A673 (cell line): Measurements from ENCODE around the gene PPP1R26. TPM values are rescaled to one million over a fixed set of nuclear protein-coding genes. Genes with fewer than 3 reads are reported as not detected.
"Not testable (repeated sequence)": the region's sequence is repeated elsewhere in the genome, so short reads cannot be mapped to it uniquely, and the experiment has no call there.

Source experiments
- BruUV-seq: library from RNA; stranded (reverse); fragments of 400-500 nt; replicated peaks from 2 replicates; lab custom pipeline; 2021; lab: Mats Ljungman, UMichigan
- CTCF ChIA-PET: fragments of 300-600 bp; sonication (Branson Sonifier 250); formaldehyde crosslinking; loops from one replicate; lab custom pipeline; 2022; ENCODE audit warnings: antibody characterized with exemption; lab: Charles Lee
- POLR2A ChIA-PET: fragments of 300-600 bp; sonication (Branson Sonifier 250); formaldehyde crosslinking; loops from one replicate; lab custom pipeline; 2022; ENCODE audit warnings: antibody characterized with exemption; ENCODE audit not compliant: low non-redundant PET; lab: Charles Lee
- DNase-seq: peaks from one replicate; pipeline ENCODE4 v3.0.0-alpha.2; 2015; ENCODE audit warnings: low spot score
- H3K27ac ChIP-seq: fragments of 200-600 bp; sonication (generic); 2 replicates; pipeline ENCODE4 v1.5.1; 2016; ENCODE audit warnings: mixed run types, low read depth, mild to moderate bottlenecking, mixed read lengths, antibody characterized with exemption, low read length; ENCODE audit not compliant: poor library complexity, severe bottlenecking
- H3K27me3 ChIP-seq: fragments of 200-600 bp; sonication (generic); replicated peaks from 2 replicates; pipeline ENCODE4 v1.6.1; 2017; ENCODE audit warnings: mixed run types, low read depth, mild to moderate bottlenecking, mixed read lengths, antibody characterized with exemption, low read length; ENCODE audit not compliant: insufficient read depth, poor library complexity
- H3K36me3 ChIP-seq: fragments of 200-600 bp; sonication (generic); 2 replicates; pipeline ENCODE4 v1.6.1; 2016; ENCODE audit warnings: mixed run types, mild to moderate bottlenecking, mixed read lengths, antibody characterized with exemption, low read length; ENCODE audit not compliant: insufficient read depth, poor library complexity, severe bottlenecking
- H3K4me1 ChIP-seq: fragments of 200-600 bp; sonication (generic); 2 replicates; pipeline ENCODE4 v1.6.1; 2017; ENCODE audit warnings: mixed run types, mild to moderate bottlenecking, mixed read lengths, antibody characterized with exemption, low read length; ENCODE audit not compliant: insufficient read depth, poor library complexity, severe bottlenecking
- H3K4me3 ChIP-seq: fragments of 200-600 bp; sonication (generic); 2 replicates; pipeline ENCODE4 v1.5.1; 2016; ENCODE audit warnings: low read depth, mixed run types, mild to moderate bottlenecking, mixed read lengths, low read length; ENCODE audit not compliant: poor library complexity, severe bottlenecking
- H3K9me3 ChIP-seq: fragments of 200-600 bp; sonication (generic); 2 replicates; pipeline ENCODE4 v1.6.1; 2016; ENCODE audit warnings: mixed run types, low read depth, mild to moderate bottlenecking, mixed read lengths, antibody characterized with exemption, low read length; ENCODE audit not compliant: poor library complexity, severe bottlenecking
- EZH2 ChIP-seq: fragments of 200-600 bp; sonication (generic); IDR thresholded peaks from 2 replicates; pipeline ENCODE4 v1.6.1; 2017; ENCODE audit warnings: borderline replicate concordance, low read depth, mild to moderate bottlenecking, mixed read lengths, antibody characterized with exemption, low read length; ENCODE audit not compliant: poor library complexity, severe bottlenecking
- intact Hi-C: fragments of 100-400 bp; cut with micrococcal nuclease; formaldehyde crosslinking; loops from one replicate; pipeline ENCODE4 v1.10.0; 2022; ENCODE audit not compliant: unreplicated experiment
- total RNA-seq: library from RNA; stranded (reverse); gene quantifications from 2 replicates; pipeline ENCODE4 v1.2.3, GENCODE V29; 2021
- TF ChIP-seq, protein P1 (sequence below): fragments of 300-800, 200-600 bp; sonication (generic); conservative IDR thresholded peaks from 2 replicates; pipeline ENCODE4 v1.5.1; 2017; ENCODE audit warnings: low read depth, mild to moderate bottlenecking, antibody characterized with exemption, low read length, moderate library complexity, mixed read lengths

The PPP1R26 gene
- total RNA-seq, 1 experiment from 2014 or later = 7.4 TPM

DNA sequence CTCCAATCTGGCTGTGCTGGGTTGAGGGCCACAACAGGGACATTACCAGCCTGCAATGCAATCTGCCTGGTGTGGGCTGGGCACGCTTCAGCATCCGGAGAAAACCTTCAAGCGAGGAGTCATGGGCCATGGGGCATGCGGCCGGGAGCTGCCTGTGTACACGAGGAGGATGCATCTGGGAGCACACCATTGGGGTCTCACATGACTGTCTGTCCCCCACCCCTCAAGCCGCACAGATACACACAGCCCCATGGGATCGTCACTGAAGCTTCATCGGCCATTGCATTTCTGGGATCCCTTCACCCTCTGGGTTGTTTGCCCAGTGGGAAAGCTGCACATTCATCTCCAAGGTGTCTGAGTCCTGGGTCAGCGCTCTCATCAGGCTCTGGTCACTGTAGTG lies 51.5 kb downstream of the PPP1R26 start:
- Histone ChIP-seq H3K27me3 (peaks cover 6% of the 10 kb centered on the region), H3K9me3 (no peaks in the 10 kb centered on the region), H3K27ac (no peak overlapping the region), H3K36me3 (no peaks in the 10 kb centered on the region), H3K4me3 (no peak overlapping the region), H3K4me1 (no peaks in the 10 kb centered on the region)
- ChIA-PET POLR2A (no interaction called here), CTCF (no interaction called here)
- TF ChIP-seq, protein P1, sequence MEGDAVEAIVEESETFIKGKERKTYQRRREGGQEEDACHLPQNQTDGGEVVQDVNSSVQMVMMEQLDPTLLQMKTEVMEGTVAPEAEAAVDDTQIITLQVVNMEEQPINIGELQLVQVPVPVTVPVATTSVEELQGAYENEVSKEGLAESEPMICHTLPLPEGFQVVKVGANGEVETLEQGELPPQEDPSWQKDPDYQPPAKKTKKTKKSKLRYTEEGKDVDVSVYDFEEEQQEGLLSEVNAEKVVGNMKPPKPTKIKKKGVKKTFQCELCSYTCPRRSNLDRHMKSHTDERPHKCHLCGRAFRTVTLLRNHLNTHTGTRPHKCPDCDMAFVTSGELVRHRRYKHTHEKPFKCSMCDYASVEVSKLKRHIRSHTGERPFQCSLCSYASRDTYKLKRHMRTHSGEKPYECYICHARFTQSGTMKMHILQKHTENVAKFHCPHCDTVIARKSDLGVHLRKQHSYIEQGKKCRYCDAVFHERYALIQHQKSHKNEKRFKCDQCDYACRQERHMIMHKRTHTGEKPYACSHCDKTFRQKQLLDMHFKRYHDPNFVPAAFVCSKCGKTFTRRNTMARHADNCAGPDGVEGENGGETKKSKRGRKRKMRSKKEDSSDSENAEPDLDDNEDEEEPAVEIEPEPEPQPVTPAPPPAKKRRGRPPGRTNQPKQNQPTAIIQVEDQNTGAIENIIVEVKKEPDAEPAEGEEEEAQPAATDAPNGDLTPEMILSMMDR = no peak
- TF ChIP-seq EZH2 = no peak
- no peak for DNase-seq
- BruUV-seq = no TSS peak
- intact Hi-C loops = no loop called here

DNA sequence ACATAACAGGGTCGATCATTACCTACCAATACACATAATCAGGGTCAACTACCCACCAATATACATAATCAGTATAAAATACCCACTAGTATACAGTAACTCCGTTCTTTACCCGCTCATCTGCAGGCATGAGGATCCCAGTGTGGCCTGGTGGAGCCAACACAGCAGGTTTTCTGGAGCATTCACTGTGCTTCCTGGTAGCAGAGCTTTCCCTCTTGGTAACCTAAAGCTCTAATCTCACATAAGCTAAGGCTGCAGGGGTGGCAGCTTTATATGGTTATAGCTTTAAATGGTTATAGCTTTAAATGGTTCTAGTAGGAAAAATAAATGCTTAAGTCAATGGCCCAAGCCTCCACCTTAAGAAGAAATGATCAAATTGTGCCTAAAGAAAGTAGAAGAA lies 53.5 kb downstream of the PPP1R26 start:
- Histone ChIP-seq H3K36me3 (no peaks in the 10 kb centered on the region), H3K4me3 (no peak overlapping the region), H3K27me3 (peaks cover 11% of the 10 kb centered on the region), H3K27ac (no peak overlapping the region), H3K9me3 (no peaks in the 10 kb centered on the region), H3K4me1 (no peaks in the 10 kb centered on the region)
- DNase-seq = peak; percentile 18
- ChIA-PET CTCF (no interaction called here), POLR2A (no interaction called here)
- no peak for TF ChIP-seq EZH2
- TF ChIP-seq, protein P1 = no peak
- BruUV-seq = no TSS peak
- intact Hi-C loops = no loop called here

DNA sequence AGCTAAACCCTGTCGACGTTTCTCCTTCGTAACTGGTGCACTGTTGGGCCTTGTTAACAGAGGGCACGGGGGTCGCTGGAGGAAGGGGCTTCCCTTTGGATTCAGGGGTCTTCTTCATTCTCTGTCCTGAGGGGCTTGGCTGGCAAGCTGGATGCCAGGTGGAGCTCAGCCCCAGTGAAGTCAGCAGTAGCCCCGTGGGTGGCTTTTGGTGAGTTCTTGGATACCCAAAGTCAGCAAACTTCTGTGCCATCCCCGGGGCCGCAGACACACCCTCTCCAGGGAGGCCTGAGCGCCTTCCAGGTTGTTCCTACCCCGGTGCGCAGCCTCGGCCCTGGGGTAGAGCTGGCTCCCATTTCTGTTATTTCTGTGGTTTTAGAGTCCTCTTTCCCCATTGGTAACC lies 54.1 kb downstream of the PPP1R26 start:
- intact Hi-C loops = no loop called here
- POLR2A ChIA-PET = no interaction called here
- CTCF ChIA-PET = no interaction called here
- no peak overlapping the region for H3K4me3 ChIP-seq
- H3K4me1 ChIP-seq = no peaks in the 10 kb centered on the region
- TF ChIP-seq EZH2 = no peak
- no peak overlapping the region for H3K27ac ChIP-seq
- no peaks in the 10 kb centered on the region for H3K36me3 ChIP-seq
- H3K27me3 ChIP-seq = peaks cover 17% of the 10 kb centered on the region
- no TSS peak for BruUV-seq
- no peak for DNase-seq
- no peaks in the 10 kb centered on the region for H3K9me3 ChIP-seq

DNA sequence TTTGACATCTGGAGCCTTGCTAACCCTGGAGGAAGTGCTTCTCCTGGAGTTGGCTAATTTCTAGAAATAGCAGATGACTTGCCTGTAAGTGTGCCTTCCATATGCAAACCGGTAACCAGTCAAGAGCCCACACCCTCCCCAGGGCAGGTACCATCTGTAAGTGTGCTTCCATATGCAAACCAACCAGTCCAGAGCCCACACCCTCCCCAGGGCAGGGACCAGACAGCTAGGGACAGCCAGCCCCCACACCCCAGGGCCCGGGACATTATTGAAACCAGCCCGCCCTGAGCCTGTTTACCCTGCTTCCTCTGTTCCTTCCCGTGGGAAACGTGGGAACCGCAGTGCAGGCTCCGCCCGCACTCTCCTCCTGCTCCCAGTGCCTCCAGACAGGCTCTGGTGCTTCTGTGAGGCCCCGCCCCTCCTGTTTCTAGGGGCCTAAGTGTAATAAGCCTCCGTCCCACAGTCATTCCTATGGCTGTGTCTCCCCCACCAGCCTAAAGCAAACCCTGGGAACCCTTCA lies 54.7 kb downstream of the PPP1R26 start:
- H3K27ac ChIP-seq, DNase-seq, POLR2A ChIA-PET, H3K9me3 ChIP-seq, BruUV-seq, CTCF ChIA-PET, intact Hi-C loops, H3K36me3 ChIP-seq, H3K4me3 ChIP-seq, H3K4me1 ChIP-seq: not testable (repeated sequence)
- peaks cover 21% of the 10 kb centered on the region for H3K27me3 ChIP-seq

DNA sequence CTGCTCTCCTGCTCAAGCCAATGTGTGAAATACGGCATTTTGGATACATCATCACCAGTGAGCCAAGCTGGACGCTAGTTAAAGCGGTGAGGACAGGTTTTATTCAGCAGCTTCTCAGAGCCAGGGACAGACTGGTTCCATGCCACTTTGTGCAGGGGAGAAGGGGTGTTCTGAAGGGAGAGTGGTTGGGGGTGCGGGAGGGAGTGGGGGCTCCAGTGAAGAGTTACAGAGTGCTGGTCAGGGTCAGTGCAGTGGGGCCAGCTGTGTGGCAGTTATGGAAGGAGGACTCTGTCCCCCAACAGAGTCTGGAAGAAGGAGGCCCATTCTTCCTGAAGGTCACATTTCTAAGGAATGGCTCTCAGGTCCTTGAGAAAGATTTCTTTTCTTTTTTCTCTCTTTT lies 55.2 kb downstream of the PPP1R26 start:
- CTCF ChIA-PET, POLR2A ChIA-PET, H3K36me3 ChIP-seq, DNase-seq, H3K4me1 ChIP-seq, H3K27ac ChIP-seq, BruUV-seq, intact Hi-C loops, H3K4me3 ChIP-seq, H3K9me3 ChIP-seq: not testable (repeated sequence)
- H3K27me3 ChIP-seq = peaks cover 23% of the 10 kb centered on the region

DNA sequence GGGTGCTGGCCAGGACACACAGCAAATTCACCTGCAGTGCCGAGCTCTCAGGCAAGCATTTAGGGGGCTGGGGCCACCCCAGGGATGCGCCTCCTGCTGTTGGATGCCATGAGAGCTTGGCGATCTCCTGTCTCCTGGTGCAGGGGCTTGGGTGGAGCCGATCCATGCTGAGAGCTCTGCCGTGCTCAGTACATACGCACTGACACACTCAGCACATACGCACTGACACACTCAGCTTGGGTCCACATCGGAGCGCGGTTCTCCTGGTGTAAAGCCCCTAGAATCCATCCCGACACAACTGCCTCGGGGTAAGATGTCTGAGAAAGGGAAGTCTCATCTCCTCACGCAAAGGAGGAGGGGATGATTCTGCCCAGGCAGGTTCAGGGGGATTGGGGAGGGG lies 56.0 kb downstream of the PPP1R26 start:
- peaks cover 28% of the 10 kb centered on the region for H3K27me3 ChIP-seq
- BruUV-seq, H3K36me3 ChIP-seq, POLR2A ChIA-PET, DNase-seq, intact Hi-C loops, H3K9me3 ChIP-seq, CTCF ChIA-PET, H3K27ac ChIP-seq, H3K4me3 ChIP-seq, H3K4me1 ChIP-seq: not testable (repeated sequence)
